Coronary artery (tissue), 2 donors: ENCODE results near the gene MYO1H.

ENCODE experiments used
- DNase-seq: peaks from one replicate; pipeline ENCODE4 v3.0.0-alpha.2; 2017; ENCODE audit warnings: low spot score
- H3K27ac ChIP-seq, 2 donors: fragments of 200-600 bp; sonication (generic); one replicate each; pipeline ENCODE4 v1.5.1; 2016 to 2019
- H3K4me3 ChIP-seq: fragments of 200-600 bp; sonication (generic); 2 replicates; pipeline ENCODE4 v1.5.1; 2016; ENCODE audit warnings: mild to moderate bottlenecking, moderate library complexity
- CTCF ChIP-seq: fragments of 200-600 bp; sonication (generic); IDR thresholded peaks from one replicate; pipeline ENCODE4 v1.5.1; 2019; ENCODE audit warnings: antibody characterized with exemption

The MYO1H gene

GRCh38 chr12:109458771-109459208, 111.1 kb downstream of the MYO1H start:
- Histone ChIP-seq H3K4me3 (no peak overlapping the region), H3K27ac (peak overlapping the region; percentile 96 to 99)
- DNase-seq: no peak
- TF ChIP-seq CTCF: no peak

GRCh38 chr12:109459247-109459646, 111.5 kb downstream of the MYO1H start:
- peak overlapping the region; percentile 96 to 99 for H3K27ac ChIP-seq
- no peak for TF ChIP-seq CTCF
- H3K4me3 ChIP-seq: no peak overlapping the region
- DNase-seq: no peak

DNA sequence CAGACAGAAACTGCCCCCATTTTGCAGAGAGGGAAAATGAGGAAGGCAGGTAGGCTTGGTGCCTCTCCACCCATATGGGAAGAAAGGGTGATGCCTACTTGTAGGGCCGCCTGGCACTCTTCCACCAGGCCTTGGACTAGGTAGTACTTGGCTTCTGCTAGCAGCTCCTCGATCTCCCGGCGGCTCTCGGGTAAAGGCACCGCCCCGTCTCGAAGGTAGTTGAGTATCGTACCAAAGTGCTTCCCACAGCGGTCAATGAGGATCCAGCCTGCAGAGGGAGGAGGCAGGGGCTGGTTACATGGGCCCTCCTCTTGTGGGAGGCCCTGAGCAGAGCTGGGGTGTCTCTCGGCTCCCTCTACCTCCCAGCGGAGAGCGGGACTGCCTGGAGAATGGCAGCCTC, 112.8 kb downstream of the MYO1H start:
- Histone ChIP-seq H3K27ac (peak overlapping the region; percentile 96 to 99), H3K4me3 (no peak overlapping the region)
- no peak for TF ChIP-seq CTCF
- DNase-seq: no peak

- Histone ChIP-seq H3K4me3 (peak overlapping the region; percentile 32), H3K27ac (peak overlapping the region; percentile 96 to 99)
- no peak for TF ChIP-seq CTCF
- no peak for DNase-seq
These were observed 113.5 kb downstream of the MYO1H start for GRCh38 chr12:109461049-109461845.

GRCh38 chr12:109461846-109462756, 114.4 kb downstream of the MYO1H start:
- Histone ChIP-seq H3K27ac (peak overlapping the region; percentile 96 to 99), H3K4me3 (peak overlapping the region; percentile 68)
- DNase-seq: peak; percentile 95
- TF ChIP-seq CTCF: no peak

DNA sequence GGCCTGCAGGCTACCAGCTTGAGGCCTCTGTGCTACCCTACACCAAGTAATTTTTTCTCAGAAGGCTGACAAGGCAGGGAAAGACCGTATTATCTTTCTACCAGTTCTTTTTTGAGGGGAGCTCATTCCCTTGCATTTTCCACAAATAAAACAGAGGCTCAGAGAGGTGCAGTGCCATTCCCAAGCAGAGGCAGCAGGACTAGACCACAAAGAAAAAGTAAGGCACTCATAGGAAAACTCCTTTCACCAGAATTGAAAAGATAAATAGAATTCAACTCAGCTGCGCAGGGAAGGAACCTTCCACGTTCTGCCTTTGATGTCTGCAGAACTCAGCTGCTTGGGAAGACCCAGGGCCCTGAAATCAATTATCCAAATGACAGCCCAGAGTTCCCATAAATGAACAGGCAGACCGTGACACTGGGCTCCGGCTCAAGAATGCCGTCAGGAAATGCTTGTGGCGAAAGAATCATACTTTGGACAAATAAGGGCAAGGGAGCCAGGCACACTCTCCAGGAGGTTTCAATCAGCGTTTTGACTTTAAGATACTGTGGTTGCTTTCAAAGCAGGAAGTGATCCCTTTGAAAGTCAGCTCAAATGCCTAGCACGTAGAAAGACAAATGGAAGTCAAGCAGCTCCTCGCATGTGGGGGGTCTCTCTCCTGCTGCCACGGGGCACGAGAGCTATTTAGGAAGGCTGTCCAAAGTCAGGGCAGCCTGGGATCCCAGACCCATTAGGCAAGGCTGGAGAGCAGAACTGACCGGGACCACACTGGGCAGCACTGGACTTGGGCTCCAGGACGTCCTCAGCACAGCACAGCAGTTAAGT, 115.4 kb downstream of the MYO1H start:
- H3K27ac ChIP-seq: peak overlapping the region; percentile 96 to 99
- peak; percentile 93 for DNase-seq
- no peak for TF ChIP-seq CTCF
- peak overlapping the region; percentile 68 for H3K4me3 ChIP-seq
